Tibial nerve (tissue), 4 donors: ENCODE measurements around the gene LPAR4.

Source experiments
- EP300 ChIP-seq, 2 donors: sonication (generic); formaldehyde crosslinking; IDR thresholded peaks; one replicate each; pipeline ENCODE4 v1.6.1; 2017; ENCODE audit warnings: antibody characterized with exemption in 2 of 2, mild to moderate bottlenecking in 1 of 2
- POLR2A ChIP-seq, 2 donors: fragments of 450-650 bp; IDR thresholded peaks; one replicate each; pipeline ENCODE4 v1.6.1; 2017; ENCODE audit warnings: antibody characterized with exemption in 2 of 2, mild to moderate bottlenecking in 2 of 2, moderate library complexity in 2 of 2
- TF ChIP-seq, protein P1 (sequence below), 5 experiments: fragments of 200-600 bp in 3 of 5; fragments of 450-650 bp in 2 of 5; sonication (generic) in 3 of 5; IDR thresholded peaks; one replicate each; pipeline ENCODE4 v1.5.1; 2016 to 2019; ENCODE audit warnings: antibody characterized with exemption in 5 of 5, mild to moderate bottlenecking in 3 of 5, moderate library complexity in 2 of 5

DNA sequence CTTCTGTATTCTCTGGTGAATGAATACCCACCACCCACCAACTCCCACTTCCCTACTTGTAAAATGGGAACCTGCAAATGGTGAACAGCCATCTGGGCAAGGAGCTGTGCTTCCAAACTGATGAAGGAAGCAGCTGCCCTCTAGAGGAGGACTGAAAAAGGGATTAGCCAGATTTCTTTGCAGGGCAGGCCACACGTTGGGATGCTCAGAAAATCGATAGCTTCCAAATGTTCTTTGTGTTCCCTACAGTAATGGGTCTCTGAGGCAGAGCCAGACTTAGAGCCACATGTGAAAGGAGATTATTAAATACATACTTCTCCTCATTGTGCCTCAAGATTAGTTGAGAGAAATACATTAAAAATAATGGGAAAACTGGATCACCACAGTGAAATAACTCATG lies 39.3 kb upstream of the LPAR4 start:
- TF ChIP-seq, protein P1, sequence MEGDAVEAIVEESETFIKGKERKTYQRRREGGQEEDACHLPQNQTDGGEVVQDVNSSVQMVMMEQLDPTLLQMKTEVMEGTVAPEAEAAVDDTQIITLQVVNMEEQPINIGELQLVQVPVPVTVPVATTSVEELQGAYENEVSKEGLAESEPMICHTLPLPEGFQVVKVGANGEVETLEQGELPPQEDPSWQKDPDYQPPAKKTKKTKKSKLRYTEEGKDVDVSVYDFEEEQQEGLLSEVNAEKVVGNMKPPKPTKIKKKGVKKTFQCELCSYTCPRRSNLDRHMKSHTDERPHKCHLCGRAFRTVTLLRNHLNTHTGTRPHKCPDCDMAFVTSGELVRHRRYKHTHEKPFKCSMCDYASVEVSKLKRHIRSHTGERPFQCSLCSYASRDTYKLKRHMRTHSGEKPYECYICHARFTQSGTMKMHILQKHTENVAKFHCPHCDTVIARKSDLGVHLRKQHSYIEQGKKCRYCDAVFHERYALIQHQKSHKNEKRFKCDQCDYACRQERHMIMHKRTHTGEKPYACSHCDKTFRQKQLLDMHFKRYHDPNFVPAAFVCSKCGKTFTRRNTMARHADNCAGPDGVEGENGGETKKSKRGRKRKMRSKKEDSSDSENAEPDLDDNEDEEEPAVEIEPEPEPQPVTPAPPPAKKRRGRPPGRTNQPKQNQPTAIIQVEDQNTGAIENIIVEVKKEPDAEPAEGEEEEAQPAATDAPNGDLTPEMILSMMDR (IDR thresholded peaks at IDR 0.05) = peak in 1 of 5 experiments; percentile 13
- TF ChIP-seq POLR2A (IDR thresholded peaks at IDR 0.05) = no peak
- TF ChIP-seq EP300 (IDR thresholded peaks at IDR 0.05) = no peak
